Right cardiac atrium (tissue), 5 donors: ENCODE data around the gene PTBP1. TPM values are rescaled to one million over a fixed set of nuclear protein-coding genes. Genes with fewer than 3 reads are reported as not detected.
A peak's percentile ranks its signal among the peaks of the same experiment; 100 is the strongest.
"Not testable (repeated sequence)": the region's sequence is repeated elsewhere in the genome, so short reads cannot be mapped to it uniquely, and the experiment has no call there.

Source experiments
- ATAC-seq, 2 donors: fragments of 200-7000 bp; cut with Tn5 transposase; one replicate each; pipeline versions ENCODE4 v1.8.0 to v1.9.1; 2020; ENCODE audit warnings: moderate library complexity in 2 of 2, mild to moderate bottlenecking in 1 of 2
- DNase-seq, 3 donors: peaks; one replicate each; pipeline ENCODE4 v3.0.0-alpha.2; 2020
- H3K27ac ChIP-seq: one replicate; pipeline ENCODE4 v1.5.1; 2013; ENCODE audit warnings: mild to moderate bottlenecking, low read length, control low read depth, moderate library complexity
- H3K27me3 ChIP-seq: one replicate; pipeline ENCODE4 v1.6.1; 2013; ENCODE audit not compliant: control insufficient read depth, insufficient read depth
- H3K4me1 ChIP-seq: one replicate; pipeline ENCODE4 v1.6.1; 2013; ENCODE audit warnings: low read length; ENCODE audit not compliant: control insufficient read depth, insufficient read depth
- H3K4me3 ChIP-seq: one replicate; pipeline ENCODE4 v1.5.1; 2013; ENCODE audit warnings: low read length, control low read depth
- H3K9me3 ChIP-seq: one replicate; pipeline ENCODE4 v1.6.1; 2013; ENCODE audit warnings: low read length; ENCODE audit not compliant: control insufficient read depth
- WGBS: extraction: QIAGEN DNeasy Blood & Tissue Kit; methylation state at CpG from one replicate; pipeline ENCODE4 v1.1.7; 2013; 5-methylcytosine and 5-hydroxymethylcytosine counted together
- intact Hi-C, 4 donors: fragments of 100-400 bp; cut with DNase I; formaldehyde crosslinking; loops; one replicate each; pipeline versions ENCODE4 v1.11.0 to v1.14.0; 2022 to 2023
- polyA plus RNA-seq: library from polyadenylated mRNA; stranded (reverse); fragments of 200-250 nt; gene quantifications from one replicate; pipeline ENCODE4 v1.2.3, GENCODE V29; 2013
- total RNA-seq, 4 donors: library from RNA; stranded (reverse); fragmentation: NEBNext Ultra II Directional; extraction: Animal tissue kit (Norgen Biotek cat#: 25700); gene quantifications; one replicate each; pipeline ENCODE4 v1.2.1, GENCODE V29; 2021
- donor health status: healthy with polysubstance abuse.
- donor health status: DM: no; HTN: yes; CAD: no.
- donor health status: DM: no; HTN: no; CAD: no.
- donor health status: DM: no; HTN: yes; CAD: no; lungs with severe emphysema.
- donor health status: DM: yes; HTN: yes; CAD: no.

PTBP1 gene
- total and polyA plus RNA-seq, 5 donors: 42.9 to 119 (median 81.3) TPM

DNA sequence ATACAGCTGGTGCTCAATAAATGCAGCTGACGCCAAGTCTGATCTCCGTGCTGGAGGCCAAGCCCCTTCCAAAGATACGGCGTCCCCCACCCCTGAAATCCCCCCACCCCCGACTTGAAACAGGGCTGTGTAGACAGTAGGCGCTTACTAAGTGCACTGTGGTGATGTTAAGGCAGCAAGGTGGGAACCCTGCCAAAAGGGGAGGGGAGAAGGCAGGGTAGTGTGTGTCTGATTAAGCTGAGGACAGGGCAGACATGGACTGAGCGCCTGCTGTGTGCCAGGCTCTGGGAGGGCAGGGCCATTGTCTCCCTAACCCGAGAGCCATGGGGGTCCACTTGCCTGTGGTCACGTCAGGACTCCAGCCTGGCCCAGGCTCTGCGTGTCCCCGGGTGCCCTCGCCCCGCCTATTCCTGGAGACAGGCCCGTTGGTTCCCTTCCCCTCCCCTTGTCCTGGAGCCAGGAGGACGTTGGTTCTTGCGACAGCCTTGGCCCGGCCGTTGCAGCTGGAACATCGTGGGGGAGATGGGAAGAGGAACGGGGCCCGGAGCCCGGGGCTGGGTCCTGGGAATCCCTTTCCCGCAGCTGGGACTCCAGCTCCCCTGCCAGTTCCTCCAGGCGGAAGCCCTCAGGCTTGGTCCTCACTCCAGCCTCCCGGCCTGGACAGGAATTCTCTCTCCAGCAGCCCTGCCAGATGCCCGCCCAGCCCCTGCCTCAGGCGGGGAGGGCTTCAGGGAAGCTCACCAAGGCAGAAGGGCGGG is 53.1 kb downstream of the PTBP1 start:
- Histone ChIP-seq H3K4me1 (no peaks in the 10 kb centered on the region), H3K27me3 (no peaks in the 10 kb centered on the region), H3K4me3 (no peak overlapping the region), H3K9me3 (no peaks in the 10 kb centered on the region), H3K27ac (peak overlapping the region; percentile 34)
- DNase-seq (peak; percentile 96 to 98 (median 97)), ATAC-seq (peak; percentile 90 to 91)
- 17% methylated on average over 28 of the region's 28 CpGs for whole genome bisulfite sequencing
- intact Hi-C loops: loop anchor here in 2 of 4 donors (10.0 kb wide), 2 partner anchors 46 to 76 kb away; no protein-coding TSS in a partner anchor

- Histone ChIP-seq H3K27ac (peak overlapping the region; percentile 34), H3K27me3 (no peaks in the 10 kb centered on the region), H3K4me3 (no peak overlapping the region), H3K4me1 (no peaks in the 10 kb centered on the region), H3K9me3 (no peaks in the 10 kb centered on the region)
- intact Hi-C loops: loop anchor here in 2 of 4 donors (10.0 kb wide), 2 partner anchors 46 to 76 kb away; no protein-coding TSS in a partner anchor
- WGBS: 30% methylated on average over 13 of the region's 13 CpGs
- DNase-seq: peak in 1 of 3 donors; percentile 31
- no peak for ATAC-seq
These were observed 53.7 kb downstream of the PTBP1 start for GRCh38 chr19:850979-851335.

DNA sequence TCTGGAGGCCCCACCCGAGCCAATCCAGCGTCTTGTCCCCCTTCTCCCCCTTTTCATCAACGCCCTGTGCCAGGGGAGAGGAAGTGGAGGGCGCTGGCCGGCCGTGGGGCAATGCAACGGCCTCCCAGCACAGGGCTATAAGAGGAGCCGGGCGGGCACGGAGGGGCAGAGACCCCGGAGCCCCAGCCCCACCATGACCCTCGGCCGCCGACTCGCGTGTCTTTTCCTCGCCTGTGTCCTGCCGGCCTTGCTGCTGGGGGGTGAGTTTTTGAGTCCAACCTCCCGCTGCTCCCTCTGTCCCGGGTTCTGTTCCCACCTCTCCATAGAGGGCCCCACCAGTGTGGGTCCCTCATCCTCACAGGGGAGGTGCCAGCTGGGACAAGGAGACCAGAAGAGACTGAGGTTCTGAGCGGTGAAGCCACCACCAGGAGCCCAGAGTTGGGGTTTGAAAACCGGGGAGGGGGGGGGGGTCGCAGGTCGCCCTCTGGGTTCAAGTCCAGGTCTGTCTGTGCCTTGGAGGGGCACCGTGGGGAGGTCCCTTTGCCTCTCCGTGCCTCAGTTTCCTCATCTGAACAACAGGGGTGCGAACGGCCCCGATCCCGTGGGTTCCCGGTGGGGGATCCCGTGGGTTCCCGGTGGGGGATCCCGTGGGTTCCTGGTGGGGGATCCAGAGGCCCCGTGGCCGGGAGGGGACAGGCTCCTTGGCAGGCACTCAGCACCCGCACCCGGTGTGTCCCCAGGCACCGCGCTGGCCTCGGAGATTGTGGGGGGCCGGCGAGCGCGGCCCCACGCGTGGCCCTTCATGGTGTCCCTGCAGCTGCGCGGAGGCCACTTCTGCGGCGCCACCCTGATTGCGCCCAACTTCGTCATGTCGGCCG is 55.1 kb downstream of the PTBP1 start, which contains the start of gene ELANE:
TSS of gene ELANE (plus strand) at position 168 of the 878 bp plus-strand sequence. CDS start at position 194, 26 bp downstream.
- intact Hi-C loops: loop anchor here in 2 of 4 donors (10.0 kb wide), 2 partner anchors 48 to 78 kb away; no protein-coding TSS in a partner anchor
- Histone ChIP-seq H3K27ac (peak within 1 kb of the TSS; percentile 34), H3K4me1 (no peaks in the 10 kb centered on the region), H3K27me3 (no peaks in the 10 kb centered on the region), H3K9me3 (no peaks in the 10 kb centered on the region), H3K4me3 (no peak within 1 kb of the TSS)
- WGBS: 64% methylated on average over 55 of the region's 55 CpGs
- ATAC-seq (no peak), DNase-seq (peak in 2 of 3 donors; percentile 63 to 72)

DNA sequence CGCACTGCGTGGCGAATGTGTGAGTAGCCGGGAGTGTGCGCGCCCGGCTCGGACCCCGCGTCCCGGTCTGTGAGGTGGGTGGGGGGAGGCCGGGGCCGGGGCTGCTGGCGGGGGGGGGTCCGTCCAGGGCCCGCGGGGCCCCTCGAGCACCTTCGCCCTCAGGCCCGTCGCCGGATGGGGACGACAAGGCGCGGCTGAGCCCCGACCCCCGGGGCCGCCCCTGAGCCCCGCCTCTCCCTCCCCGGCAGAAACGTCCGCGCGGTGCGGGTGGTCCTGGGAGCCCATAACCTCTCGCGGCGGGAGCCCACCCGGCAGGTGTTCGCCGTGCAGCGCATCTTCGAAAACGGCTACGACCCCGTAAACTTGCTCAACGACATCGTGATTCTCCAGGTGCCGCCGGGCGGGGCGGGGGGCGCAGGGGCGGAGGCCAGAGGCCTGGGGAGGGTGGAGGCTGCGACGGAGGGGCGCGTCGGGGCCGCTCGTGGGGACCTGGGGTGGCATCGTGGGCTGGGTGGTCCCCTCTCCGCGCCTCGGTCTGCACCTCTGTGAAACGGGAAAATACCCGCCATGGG is 55.8 kb downstream of the PTBP1 start:
- Histone ChIP-seq H3K27me3 (no peaks in the 10 kb centered on the region), H3K4me1 (no peaks in the 10 kb centered on the region), H3K9me3 (no peaks in the 10 kb centered on the region), H3K27ac (no peak overlapping the region), H3K4me3 (no peak overlapping the region)
- ATAC-seq: no peak
- 31% methylated on average over 67 of the region's 67 CpGs for WGBS
- DNase-seq: peak in 1 of 3 donors; percentile 38
- intact Hi-C loops: loop anchor here in 2 of 4 donors (10.0 kb wide), 2 partner anchors 48 to 78 kb away; no protein-coding TSS in a partner anchor

DNA sequence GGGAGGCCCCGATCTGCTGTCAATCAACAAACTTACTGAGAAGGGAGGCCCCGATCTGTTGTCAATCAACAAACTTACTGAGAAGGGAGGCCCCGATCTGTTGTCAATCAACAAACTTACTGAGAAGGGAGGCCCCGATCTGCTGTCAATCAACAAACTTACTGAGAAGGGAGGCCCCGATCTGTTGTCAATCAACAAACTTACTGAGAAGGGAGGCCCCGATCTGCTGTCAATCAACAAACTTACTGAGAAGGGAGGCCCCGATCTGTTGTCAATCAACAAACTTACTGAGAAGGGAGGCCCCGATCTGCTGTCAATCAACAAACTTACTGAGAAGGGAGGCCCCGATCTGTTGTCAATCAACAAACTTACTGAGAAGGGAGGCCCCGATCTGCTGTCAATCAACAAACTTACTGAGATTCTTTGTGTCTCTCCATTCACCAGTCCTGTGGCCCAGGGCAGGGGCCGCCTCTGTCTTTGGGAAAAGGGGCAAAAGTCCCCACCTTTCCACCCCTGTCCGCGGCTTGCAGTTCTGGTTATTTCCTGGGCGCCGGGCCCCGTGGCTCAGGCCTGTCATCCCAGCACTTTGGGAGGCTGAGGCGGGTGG is 56.5 kb downstream of the PTBP1 start:
- not testable (repeated sequence) for H3K4me3 ChIP-seq, H3K27me3 ChIP-seq, ATAC-seq, H3K9me3 ChIP-seq, H3K27ac ChIP-seq, H3K4me1 ChIP-seq
- DNase-seq: peak in 2 of 3 donors; percentile 44 to 50
- WGBS: 81% methylated on average over 12 of the region's 17 CpGs
- intact Hi-C loops: loop anchor here in 2 of 4 donors (10.0 kb wide), 2 partner anchors 49 to 79 kb away; no protein-coding TSS in a partner anchor

DNA sequence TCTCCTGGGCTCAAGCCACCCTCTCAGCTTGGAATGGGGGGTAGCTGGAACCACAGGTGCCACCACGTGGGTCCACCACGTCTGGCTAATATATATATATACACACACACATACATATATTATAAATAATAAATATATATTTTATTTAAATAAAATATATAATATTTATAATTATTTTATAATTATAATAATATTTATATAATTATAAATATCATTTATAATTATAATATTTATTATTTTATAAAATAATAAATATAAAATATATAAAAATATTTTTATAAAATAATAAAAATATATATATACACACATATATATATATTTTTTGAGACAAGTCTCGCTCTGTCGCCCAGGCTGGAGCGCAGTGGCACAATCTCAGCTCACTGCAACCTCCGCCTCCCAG is 57.3 kb downstream of the PTBP1 start:
- no peak overlapping the region for H3K27ac ChIP-seq
- no peak overlapping the region for H3K4me3 ChIP-seq
- intact Hi-C loops: loop anchor here in 2 of 4 donors (10.0 kb wide), 2 partner anchors 50 to 80 kb away; no protein-coding TSS in a partner anchor
- DNase-seq (no peak), ATAC-seq (no peak)
- H3K9me3 ChIP-seq: no peaks in the 10 kb centered on the region
- no peaks in the 10 kb centered on the region for H3K4me1 ChIP-seq
- H3K27me3 ChIP-seq: no peaks in the 10 kb centered on the region
- WGBS: 79% methylated on average over 6 of the region's 6 CpGs

GRCh38 chr19:855142-855541 is 57.9 kb downstream of the PTBP1 start:
- no peak overlapping the region for H3K27ac ChIP-seq
- peak in 1 of 3 donors; percentile 40 for DNase-seq
- no peaks in the 10 kb centered on the region for H3K27me3 ChIP-seq
- ATAC-seq: no peak
- H3K9me3 ChIP-seq: no peaks in the 10 kb centered on the region
- no peak overlapping the region for H3K4me3 ChIP-seq
- intact Hi-C loops: loop anchor here in 3 of 4 donors (5.0 to 10.0 kb wide), 5 partner anchors 50 to 88 kb away; partner anchors contain the start of gene KISS1R (in 1 of the 3)
- H3K4me1 ChIP-seq: no peaks in the 10 kb centered on the region
- 87% methylated on average over 12 of the region's 12 CpGs for WGBS

- intact Hi-C loops: loop anchor here in 3 of 4 donors (5.0 to 10.0 kb wide), 5 partner anchors 51 to 88 kb away; partner anchors contain the start of gene KISS1R (in 1 of the 3)
These were observed 58.4 kb downstream of the PTBP1 start for GRCh38 chr19:855566-856120.

GRCh38 chr19:858284-858683 is 61.0 kb downstream of the PTBP1 start:
- Histone ChIP-seq H3K9me3 (no peaks in the 10 kb centered on the region), H3K4me3 (no peak overlapping the region), H3K27me3 (no peaks in the 10 kb centered on the region), H3K27ac (peak overlapping the region; percentile 62), H3K4me1 (no peaks in the 10 kb centered on the region)
- intact Hi-C loops: loop anchor here in 3 of 4 donors (5.0 to 10.0 kb wide), 5 partner anchors 53 to 91 kb away; partner anchors contain the start of gene KISS1R (in 1 of the 3)
- WGBS: 79% methylated on average over 9 of the region's 9 CpGs
- ATAC-seq (no peak), DNase-seq (peak in 1 of 3 donors; percentile 26)

More at GRCh38 chr19:855566-856120, 58.4 kb downstream of the PTBP1 start:
- DNase-seq (peak; percentile 16 to 54 (median 46)), ATAC-seq (no peak)
- Histone ChIP-seq H3K27me3 (no peaks in the 10 kb centered on the region), H3K4me1 (no peaks in the 10 kb centered on the region), H3K9me3 (no peaks in the 10 kb centered on the region), H3K27ac (no peak overlapping the region), H3K4me3 (no peak overlapping the region)
- 73% methylated on average over 40 of the region's 40 CpGs for WGBS
